Activated T-helper 1 cell treated with anti-CD3 and anti-CD28 coated beads, Interleukin-2, amount 50 U/mL, for 16 hours (primary cell): ENCODE measurements around the gene MYL7.

Experiments
- DNase-seq, 2 donors: peaks; one replicate each; pipeline ENCODE4 v3.0.0-alpha.2; 2020; ENCODE audit warnings: low read depth in 1 of 2, low spot score in 1 of 2

The MYL7 gene

DNA sequence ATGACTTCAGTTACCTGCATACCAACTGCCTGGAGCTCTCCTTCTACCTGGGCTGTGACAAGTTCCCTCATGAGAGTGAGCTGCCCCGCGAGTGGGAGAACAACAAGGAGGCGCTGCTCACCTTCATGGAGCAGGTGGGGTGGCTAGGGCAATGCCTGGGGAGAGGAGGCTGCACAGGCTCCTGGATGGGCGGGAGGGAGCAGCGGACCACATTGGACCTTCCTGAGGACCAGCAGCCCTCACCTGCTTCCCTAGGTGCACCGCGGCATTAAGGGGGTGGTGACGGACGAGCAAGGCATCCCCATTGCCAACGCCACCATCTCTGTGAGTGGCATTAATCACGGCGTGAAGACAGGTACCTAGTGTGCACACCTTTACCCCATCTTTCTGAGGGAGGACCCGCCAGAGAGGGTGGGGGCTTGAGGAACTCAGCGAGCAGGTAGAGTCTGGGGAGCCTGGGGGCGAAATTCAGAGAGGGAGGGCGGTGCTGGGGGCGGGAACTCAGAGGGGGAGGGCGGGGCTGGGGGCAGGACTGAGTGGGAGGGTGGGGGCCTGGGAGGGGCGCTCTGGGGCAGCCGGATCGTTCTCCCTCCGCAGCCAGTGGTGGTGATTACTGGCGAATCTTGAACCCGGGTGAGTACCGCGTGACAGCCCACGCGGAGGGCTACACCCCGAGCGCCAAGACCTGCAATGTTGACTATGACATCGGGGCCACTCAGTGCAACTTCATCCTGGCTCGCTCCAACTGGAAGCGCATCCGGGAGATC lies 28.0 kb downstream of the MYL7 start:
- DNase-seq = no peak

DNA sequence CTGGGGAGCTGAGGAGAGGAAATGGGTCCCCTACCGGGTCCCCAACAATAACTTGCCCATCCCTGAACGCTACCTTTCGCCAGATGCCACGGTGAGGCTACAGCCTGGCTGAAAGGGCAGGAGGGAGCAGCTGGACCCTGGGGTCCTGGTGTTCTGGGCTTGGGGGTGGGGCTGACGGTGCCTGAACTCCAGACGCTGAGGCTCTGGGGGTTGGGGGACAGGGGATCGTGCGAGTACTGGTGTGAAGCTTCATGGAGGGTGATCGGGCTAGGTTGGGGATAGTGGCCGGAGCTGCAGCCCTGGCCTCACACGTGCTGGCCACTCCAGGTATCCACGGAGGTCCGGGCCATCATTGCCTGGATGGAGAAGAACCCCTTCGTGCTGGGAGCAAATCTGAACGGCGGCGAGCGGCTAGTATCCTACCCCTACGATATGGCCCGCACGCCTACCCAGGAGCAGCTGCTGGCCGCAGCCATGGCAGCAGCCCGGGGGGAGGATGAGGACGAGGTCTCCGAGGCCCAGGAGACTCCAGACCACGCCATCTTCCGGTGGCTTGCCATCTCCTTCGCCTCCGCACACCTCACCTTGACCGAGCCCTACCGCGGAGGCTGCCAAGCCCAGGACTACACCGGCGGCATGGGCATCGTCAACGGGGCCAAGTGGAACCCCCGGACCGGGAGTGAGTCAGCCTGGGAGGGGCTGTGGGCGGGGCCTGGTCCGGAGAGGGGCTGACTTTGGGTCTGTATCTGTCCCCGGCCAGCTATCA lies 28.7 kb downstream of the MYL7 start:
- DNase-seq = no peak

GRCh38 chr7:44111761-44112160 lies 29.4 kb downstream of the MYL7 start:
- DNase-seq = no peak

DNA sequence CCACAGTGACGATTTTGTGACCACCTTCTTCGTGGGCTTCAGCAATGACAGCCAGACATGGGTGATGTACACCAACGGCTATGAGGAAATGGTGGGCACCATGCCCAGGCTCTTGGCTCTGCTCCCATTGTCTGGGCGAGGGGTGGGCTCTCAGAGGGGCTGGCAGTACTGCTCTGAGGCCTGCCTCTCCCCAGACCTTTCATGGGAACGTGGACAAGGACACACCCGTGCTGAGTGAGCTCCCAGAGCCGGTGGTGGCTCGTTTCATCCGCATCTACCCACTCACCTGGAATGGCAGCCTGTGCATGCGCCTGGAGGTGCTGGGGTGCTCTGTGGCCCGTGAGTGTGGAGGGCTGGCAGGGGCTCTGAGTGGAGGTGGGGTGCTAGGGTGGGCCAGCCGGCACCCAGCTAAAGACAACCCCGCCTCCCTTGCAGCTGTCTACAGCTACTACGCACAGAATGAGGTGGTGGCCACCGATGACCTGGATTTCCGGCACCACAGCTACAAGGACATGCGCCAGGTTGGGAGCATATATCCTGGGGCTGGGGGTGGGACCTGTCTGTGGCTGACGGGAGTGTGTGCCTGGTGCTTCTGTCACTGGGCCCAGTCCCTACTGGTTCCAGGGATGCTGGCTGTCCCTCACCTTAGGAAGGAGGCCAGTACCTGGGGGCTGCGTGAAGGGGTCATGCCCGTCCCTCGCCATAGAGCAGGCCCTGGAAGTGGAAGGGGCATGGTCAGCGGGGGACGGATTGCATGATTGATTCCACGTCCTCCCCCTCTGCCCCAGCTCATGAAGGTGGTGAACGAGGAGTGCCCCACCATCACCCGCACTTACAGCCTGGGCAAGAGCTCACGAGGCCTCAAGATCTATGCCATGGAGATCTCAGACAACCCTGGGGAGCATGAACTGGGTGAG lies 30.2 kb downstream of the MYL7 start:
- no peak for DNase-seq

DNA sequence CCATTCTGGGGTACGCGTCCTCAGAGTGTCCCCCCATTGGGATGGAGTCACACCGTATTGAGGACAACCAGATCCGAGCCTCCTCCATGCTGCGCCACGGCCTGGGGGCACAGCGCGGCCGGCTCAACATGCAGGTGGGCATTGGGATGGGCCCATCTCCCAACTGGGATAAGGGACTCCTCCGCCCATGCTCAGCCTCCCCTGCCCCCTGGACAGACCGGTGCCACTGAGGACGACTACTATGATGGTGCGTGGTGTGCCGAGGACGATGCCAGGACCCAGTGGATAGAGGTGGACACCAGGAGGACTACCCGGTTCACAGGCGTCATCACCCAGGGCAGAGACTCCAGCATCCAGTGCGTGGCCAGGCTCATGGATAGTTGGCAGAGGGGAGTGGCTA lies 31.1 kb downstream of the MYL7 start:
- no peak for DNase-seq

DNA sequence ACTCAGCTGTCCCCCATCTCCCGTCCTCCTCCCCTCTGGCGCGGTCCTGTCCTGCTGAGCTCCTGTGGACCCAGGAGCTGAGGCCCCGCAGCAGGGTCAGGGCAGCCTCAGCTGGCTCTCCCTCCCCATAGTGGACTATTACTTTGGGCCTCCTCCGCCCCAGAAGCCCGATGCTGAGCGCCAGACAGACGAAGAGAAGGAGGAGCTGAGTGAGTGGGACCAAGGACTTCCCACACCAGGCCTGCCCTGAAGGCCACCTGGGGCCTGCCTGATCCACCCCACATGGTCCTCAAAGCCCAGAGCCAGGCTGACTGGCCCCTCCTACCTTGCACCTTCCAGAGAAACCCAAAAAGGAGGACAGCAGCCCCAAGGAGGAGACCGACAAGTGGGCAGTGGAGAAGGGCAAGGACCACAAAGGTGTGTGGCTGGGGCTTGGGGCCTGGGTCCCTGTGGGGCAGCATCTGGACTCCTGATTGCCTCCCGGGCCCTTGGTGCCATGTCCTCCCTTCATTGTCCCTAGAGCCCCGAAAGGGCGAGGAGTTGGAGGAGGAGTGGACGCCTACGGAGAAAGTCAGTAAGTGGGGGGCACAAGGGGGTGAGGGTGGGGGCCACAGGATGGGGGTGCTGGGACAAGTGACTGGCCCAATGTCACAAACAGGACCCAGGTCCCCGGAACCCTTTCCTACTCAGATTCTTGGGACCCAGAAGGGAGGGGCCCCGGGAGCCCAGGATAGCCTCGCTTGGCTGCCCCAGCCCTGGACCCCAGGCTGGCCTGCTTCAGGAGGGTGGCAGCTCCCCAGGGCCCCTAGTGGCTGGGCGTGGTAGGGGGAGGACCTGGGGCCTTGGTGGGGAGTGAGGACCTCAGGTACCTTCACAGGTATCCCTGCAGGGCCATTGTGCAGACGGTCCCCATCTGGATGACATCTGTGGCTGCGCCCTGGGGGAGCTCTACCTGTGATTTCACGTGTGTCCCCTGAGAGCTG lies 32.1 kb downstream of the MYL7 start:
- no peak for DNase-seq

DNA sequence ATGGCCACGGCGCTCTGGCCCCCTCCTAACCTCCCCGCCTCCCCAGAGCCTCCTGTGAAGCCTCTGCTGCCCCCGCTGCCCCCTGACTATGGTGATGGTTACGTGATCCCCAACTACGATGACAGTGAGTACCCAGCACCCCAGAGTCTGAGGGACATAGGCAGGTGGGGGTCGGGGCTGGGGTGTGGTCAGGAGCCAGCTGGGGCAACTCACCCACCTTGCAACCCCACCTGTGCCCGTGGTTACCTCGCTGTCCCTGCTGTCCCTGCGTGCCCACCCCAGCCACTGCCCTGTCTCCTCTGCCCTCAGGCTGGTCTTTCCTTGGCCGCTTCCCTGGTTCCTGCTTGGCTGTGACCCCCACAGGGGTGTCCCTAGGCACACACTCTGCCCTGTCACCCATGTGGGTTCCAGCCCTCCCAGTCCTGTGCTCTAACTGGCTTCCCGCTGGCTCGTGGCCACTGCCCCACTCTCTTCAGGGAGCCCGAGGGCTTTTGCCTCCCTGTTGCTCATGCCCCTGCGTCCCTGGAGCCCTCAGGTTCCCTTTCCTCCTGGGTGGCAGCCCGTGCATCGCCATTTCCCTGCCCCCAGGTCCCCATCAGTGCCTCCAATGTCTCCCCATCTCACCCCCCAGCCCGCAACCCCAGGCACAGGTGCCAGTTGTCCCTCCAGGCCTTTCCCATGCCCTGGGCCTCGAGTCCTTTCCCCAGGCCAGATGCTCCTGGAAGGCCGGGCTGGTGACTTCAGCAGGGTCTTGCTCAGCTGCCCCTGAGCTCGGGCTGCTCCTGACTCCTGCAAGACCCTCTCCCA lies 33.0 kb downstream of the MYL7 start:
- no peak for DNase-seq

DNA sequence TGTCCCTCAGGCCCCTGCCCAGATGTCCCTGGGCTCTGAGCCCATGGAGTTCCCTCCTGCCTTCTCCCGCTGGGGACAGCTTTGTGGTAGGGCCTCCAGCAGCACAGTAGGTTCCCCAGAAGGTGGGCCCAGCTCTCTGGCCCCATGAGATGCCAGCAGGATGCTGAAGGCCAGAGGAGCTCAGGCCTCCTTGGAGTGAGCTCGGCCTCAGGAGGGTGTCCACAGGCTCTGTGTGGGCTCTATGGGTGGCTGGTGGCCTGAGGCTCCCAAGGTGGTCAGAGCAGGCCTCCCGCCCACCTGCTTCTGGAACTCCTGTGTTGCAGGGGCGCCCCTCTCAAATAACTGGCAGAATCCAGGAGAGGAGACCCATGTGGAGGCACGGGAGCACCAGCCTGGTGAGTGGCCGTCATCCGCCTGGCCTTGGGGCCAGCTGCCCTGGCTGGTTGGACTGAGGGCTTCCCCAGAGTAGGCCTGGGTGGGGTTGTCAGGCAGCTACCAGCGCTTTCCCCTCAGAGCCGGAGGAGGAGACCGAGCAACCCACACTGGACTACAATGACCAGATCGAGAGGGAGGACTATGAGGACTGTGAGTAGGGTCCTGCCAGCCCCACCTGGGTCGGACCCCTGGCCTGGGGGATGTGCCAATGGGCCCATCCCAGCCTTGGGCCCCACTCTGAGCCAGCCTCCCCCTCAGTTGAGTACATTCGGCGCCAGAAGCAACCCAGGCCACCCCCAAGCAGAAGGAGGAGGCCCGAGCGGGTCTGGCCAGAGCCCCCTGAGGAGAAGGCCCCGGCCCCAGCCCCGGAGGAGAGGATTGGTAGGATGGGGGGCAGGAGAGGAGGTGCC lies 33.8 kb downstream of the MYL7 start:
- no peak for DNase-seq

GRCh38 chr7:44106311-44107065 lies 34.6 kb downstream of the MYL7 start:
- no peak for DNase-seq

GRCh38 chr7:44105832-44106231 lies 35.3 kb downstream of the MYL7 start:
- no peak for DNase-seq

GRCh38 chr7:44104860-44105771 lies 36.0 kb downstream of the MYL7 start:
- no peak for DNase-seq

DNA sequence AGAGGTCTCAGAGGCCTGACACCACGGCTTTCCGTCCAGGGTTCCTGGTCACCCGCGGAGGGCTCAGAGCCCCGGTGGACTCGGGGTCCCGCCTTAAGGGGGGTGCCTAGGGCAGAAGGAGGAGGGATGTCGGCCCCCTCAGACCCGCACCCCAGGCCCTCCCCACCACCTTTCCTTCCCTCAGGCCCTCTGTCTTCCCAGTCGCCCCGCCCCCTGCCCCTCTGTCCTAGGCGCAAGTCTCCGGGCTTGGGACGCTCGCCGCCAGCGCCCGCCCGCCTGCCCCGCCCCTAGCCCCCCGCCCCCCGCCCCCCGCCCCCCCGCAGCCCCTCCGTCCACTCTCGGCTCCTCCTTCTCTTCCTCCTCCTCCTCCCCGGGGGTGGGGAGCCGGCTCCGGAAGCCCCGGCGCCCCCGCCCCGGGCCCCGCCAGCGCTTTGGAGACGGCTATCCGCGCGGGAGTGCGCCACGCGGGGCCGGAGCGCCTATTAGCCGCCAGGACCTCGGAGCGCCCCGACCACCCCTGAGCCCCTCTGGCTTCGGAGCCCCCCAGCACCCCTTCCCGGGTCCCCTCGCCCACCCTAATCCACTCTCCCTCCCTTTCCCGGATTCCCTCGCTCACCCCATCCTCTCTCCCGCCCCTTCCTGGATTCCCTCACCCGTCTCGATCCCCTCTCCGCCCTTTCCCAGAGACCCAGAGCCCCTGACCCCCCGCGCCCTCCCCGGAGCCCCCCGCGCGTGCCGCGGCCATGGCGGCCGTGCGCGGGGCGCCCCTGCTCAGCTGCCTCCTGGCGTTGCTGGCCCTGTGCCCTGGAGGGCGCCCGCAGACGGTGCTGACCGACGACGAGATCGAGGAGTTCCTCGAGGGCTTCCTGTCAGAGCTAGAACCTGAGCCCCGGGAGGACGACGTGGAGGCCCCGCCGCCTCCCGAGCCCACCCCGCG lies 36.9 kb downstream of the MYL7 start, which contains the start of gene AEBP1:
Gene AEBP1 (plus strand): TSS at position 423 of the 937 bp plus-strand sequence. CDS start 321 bp downstream, at position 744.
- DNase-seq = no peak

GRCh38 chr7:44103566-44103922 lies 37.6 kb downstream of the MYL7 start:
- DNase-seq = no peak

DNA sequence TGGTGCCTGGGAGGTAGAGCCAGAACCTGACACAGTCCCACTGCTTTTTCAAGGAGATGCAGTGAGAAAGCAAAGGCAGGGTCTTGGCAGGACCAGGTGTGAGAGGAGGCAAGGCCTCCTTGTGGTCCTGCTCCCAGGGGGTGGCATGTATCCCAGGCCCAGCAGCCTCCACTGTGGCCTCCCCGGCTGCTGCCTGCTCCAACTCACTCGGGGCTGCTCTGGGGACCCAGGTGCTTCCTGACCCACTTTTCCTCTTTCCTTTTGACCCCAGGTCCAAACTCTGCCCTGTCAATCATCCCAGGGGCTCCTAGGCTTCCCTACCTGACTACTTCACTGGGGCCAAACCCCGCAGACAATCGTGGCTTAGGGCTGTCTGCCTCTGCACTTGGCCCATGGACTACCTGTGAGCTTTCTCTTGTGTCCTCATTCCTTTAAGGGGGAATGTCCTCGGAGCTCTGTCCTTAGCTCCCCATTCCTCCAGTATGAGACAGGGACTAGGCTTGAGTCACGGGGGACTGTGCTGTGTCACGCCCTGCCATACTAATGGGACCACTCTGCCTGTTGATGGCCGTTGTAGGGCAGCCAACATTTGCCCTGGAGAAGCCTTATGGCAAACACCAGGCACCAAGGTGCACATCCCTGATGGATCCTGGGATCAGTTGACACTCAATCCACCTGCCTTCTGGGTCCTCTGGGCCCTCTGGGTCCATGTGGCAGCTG lies 38.1 kb downstream of the MYL7 start:
- DNase-seq = no peak
